KOPT-K1 (cell line): ENCODE results near the gene TTLL12.

Experiments
- H3K27ac ChIP-seq: fragments of 200-600 bp; sonication (generic); 2 replicates; pipeline ENCODE4 v1.5.1; 2016; ENCODE audit warnings: antibody characterized with exemption, mild to moderate bottlenecking, low read depth, low read length; ENCODE audit not compliant: poor library complexity, severe bottlenecking
- H3K36me3 ChIP-seq: fragments of 200-600 bp; sonication (generic); 2 replicates; pipeline ENCODE4 v1.5.1; 2017; ENCODE audit warnings: antibody characterized with exemption, mild to moderate bottlenecking, low read length, moderate library complexity; ENCODE audit not compliant: insufficient read depth
- H3K9me3 ChIP-seq: fragments of 200-600 bp; sonication (generic); 2 replicates; pipeline ENCODE4 v1.5.1; 2017; ENCODE audit warnings: antibody characterized with exemption, low read length, mild to moderate bottlenecking; ENCODE audit not compliant: insufficient read depth, poor library complexity, severe bottlenecking

The TTLL12 gene

DNA sequence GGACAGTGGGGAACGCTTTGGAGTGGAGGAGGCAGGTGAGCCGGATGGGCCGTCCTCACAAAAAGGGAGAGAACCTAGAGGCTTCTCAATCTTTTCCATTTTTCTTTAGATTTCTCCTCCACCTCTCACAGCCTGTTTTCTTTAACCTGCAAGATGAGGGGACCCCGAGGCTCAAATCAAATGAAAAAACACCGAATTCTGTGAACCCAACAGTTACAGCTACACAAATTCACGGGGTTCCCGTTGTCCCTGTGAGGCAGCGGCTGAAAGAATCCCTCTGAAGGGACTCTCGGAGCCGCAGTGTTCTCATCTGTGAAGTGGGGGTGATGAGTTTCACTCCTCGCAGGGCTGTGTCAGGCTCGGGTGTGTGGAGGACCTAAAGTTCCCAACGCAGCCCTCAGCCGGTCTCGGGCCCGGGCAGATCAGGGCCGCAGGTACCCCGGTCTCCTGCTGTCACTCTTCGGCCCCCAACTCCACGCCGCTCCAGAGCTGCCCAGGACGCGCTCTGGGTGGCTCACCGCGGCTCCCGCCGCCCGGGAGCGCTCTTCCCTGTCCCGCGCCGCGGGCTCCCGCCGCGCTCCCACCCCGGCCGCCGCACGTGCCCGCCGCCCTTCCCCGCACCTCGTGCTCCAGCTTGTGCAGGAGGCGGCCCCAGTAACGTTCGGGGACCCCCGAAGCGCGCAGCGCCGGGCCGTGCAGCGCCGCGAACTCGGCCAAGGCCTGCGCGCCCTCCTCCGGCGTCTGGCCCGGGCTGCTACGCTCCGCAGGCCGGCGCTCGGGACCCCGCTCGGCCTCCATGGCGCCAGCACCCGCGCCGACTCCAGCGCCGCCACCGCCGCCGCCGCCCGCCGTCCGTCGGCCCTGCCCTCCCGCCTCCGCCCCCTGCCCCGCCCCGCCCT, at the start of gene TTLL12:
TTLL12 (minus strand) TSS at position 863 of the 899 bp plus-strand sequence; CDS start at position 798, 65 bp downstream.
- H3K27ac ChIP-seq = peak within 1 kb of the TSS; percentile 84
- peaks cover 32% of the 10 kb centered on the region for H3K36me3 ChIP-seq
- peaks cover 7% of the 10 kb centered on the region for H3K9me3 ChIP-seq

DNA sequence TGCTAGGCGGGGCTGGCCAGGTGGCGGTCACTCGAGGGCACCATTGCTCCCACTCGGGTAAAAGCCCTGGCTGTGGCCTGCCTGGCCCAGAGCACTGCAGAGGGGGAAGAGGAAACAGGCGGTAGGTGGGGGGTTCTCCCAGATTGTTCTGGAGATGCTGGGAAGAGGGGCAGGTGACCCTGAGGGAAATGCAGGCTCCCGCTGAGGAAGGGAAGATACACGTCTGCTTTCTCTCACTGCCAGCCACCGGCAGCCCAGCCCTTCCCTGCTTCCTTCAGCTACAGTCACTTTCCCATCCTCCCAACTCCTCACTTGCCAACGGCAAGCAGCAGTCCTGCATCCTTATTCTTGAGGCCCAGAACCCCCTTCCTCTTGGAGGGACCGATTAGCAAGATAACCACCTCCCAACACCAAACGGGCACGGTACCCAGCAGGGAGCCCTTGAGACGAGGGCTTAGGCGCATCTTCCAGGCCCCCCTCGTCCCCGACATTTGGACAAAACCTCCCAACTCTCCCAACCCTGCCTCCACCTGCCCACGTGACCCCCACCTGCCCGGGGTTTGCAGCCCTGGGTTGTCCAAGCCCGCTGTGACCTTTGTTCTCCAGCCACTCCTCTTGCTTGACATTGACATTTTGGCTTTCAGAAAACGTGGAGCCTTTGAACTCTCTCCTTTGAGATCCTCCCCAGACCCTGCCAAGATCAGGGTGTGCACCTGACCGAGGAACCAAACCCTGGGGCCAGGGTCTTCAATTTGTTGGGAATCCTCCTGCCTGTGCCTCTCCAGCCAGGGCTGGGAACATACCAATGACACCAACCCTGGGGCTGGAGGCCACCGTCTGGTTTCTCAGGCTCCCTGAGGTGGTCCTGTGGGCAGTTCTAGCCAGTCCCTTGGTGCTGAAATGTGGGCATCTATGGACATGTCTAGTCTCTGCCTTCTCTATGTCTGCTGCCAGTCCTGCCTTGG, 48.8 kb upstream of the TTLL12 start:
- no peaks in the 10 kb centered on the region for H3K9me3 ChIP-seq
- no peak overlapping the region for H3K27ac ChIP-seq
- no peaks in the 10 kb centered on the region for H3K36me3 ChIP-seq

DNA sequence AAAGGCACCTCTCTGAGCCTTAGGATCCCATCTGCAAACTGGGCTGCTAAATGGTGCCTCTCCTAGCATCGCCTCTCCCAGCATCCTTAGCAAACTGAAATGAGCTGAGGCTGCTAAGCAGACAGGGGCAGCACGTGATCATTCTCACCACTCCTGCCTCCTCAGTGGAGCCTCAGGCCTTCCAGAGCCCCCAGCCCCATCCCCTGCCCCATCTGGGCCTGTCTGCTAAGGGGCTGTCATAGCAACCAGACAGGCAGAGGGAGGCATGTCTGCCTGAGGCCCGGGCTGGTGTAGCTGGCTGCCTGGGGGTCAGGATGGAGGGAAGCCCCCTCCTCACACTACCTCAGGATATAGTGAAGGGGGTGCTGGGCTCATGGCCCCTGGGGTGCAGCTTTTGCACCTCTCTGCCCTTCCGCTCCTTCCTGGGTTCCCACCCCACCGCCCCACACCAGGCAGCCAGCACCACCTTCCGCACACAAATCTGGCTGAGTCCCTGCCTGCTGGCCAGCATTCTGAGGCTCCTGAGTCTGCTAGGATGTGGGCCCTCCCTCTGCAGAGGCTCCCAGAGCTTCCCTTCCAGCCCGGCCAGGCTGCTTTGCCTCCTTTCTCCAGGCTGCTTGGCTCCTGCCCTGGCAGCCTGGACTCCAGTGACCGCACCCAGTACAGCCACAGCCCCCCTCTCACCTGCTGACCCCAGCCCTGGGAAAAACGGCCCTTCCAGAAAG, 47.5 kb upstream of the TTLL12 start:
- H3K36me3 ChIP-seq = no peaks in the 10 kb centered on the region
- no peaks in the 10 kb centered on the region for H3K9me3 ChIP-seq
- H3K27ac ChIP-seq = no peak overlapping the region

DNA sequence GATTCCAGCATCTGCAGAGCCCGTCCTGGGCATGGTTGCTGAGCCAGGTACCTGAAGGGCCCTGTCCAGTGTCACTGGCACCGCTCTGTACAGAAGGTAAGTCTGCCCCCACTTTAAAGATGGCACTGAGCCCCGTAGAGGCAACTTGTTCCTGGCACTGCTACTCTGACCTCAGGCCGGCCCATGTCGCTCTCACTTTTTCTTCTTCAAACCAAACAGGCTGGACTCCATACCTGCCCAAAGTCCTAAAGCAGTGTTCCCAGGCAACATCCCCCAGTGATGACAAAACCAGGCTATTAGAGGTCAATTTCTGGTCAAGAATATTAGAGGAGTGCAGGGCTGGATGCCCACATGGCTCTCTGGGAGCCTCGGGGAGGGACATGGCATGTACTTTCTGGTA, 46.6 kb upstream of the TTLL12 start:
- Histone ChIP-seq H3K36me3 (no peaks in the 10 kb centered on the region), H3K27ac (no peak overlapping the region), H3K9me3 (no peaks in the 10 kb centered on the region)

DNA sequence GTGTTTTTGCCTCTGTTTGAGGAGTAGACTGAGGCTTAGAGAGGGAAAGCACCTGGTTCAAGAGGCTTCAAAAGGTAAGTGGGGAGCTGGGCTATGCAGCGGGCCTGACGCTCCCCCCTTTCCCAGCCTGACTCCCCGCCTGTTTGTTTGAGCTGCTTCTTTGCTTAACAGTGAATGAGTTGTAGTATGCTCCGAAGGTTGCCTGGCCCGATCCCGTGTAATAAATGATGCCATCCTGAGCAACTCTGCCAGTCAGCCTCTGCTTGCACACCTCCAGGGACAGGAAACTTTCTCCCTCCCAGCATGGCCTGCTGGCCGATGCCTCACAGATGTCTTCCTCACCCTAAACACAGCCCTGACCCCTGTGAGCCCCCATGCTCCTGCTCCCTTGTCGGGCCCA, 45.5 kb upstream of the TTLL12 start:
- H3K36me3 ChIP-seq = no peaks in the 10 kb centered on the region
- H3K9me3 ChIP-seq = no peaks in the 10 kb centered on the region
- no peak overlapping the region for H3K27ac ChIP-seq

DNA sequence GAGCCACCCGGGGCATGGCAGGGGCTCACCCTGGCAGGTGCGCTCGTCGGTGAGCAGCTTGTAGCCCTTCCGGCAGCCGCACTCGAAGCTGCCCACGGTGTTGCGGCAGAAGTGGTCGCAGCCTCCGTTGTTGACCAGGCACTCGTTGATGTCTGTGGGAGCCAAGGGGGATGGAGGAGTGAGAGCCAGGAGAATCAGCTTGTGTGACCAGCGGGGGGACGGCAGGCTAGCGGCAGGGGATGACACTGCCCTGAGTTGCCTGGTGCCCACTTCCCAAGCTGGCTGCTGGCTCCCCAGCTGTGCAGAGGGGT, 44.7 kb upstream of the TTLL12 start:
- no peak overlapping the region for H3K27ac ChIP-seq
- no peaks in the 10 kb centered on the region for H3K9me3 ChIP-seq
- no peaks in the 10 kb centered on the region for H3K36me3 ChIP-seq

DNA sequence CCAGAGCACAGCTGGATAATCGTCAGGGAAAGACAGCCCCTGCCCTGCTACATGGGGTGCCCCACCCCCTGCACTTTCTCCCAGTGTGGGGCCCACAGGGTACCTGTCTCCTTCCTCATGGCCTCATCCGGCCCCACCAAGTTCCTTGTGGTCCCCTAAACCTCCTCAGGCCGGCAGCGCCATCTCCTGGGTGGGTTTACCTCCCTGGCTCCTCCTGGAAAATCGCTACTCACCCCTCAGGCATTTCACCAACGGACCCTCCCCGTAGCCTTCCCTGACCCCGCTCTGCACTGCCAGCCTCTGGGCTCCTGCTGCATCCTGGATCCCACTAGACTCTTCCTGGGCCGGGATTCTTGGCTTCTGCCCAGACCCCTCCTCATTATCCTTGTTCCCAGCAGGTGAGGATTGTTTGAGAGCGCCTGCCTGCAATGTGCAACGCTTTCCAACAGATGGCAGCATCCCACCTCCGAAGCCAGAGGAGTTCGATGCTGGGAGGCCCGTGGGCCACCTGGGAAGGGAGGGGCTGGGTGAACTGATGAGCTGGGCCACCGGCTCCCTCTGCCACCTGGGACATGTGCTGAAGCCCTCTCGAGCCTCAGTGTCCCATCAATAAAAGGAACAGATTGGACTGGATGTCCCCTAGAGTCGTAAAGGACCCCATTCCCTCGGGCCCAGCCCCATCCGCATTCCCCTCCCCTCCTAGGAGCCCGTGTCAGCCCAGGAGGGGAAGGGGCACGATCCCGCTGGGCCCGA, 44.2 kb upstream of the TTLL12 start:
- H3K9me3 ChIP-seq = no peaks in the 10 kb centered on the region
- no peaks in the 10 kb centered on the region for H3K36me3 ChIP-seq
- no peak overlapping the region for H3K27ac ChIP-seq

DNA sequence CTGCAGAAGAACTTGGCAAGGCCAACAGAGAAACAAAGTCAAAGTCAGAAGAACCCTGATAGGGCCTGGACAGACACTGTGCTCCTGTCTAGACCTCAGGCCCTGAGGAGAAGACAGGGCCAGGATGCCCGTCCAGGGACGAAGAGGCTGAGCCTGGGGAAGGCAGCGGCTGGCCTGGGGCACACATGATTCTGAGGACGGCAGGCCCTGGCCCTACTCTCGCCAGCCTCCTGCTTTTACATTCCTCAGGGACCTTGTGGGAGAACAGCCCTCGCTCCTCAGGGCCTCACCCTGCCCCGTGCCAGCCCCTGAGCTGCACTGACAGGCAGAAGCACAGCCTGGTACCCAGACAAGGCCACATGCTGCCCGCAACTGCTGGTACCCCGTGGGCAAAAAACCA, 43.6 kb upstream of the TTLL12 start:
- Histone ChIP-seq H3K36me3 (no peaks in the 10 kb centered on the region), H3K27ac (no peak overlapping the region), H3K9me3 (no peaks in the 10 kb centered on the region)

DNA sequence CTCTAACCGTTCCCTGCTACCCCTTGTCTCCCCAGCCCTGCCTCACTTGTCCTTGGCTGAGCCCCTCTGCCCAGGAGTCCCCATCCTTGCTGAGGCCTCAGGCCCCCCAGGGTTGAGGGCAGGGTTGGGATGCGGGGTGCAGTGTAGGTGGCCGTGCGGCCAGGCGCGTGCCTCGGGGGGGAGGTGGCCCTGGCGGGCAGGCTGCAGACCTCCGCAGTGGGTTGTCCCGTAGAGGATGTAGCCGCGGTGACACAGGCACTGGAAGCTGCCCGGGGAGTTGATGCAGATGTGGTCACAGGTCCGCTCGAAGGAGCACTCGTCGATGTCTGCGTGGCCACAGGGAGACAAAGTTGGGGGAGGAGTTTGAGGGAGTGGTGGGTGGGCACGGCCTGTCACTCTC, 41.9 kb upstream of the TTLL12 start:
- no peaks in the 10 kb centered on the region for H3K9me3 ChIP-seq
- H3K27ac ChIP-seq = no peak overlapping the region

DNA sequence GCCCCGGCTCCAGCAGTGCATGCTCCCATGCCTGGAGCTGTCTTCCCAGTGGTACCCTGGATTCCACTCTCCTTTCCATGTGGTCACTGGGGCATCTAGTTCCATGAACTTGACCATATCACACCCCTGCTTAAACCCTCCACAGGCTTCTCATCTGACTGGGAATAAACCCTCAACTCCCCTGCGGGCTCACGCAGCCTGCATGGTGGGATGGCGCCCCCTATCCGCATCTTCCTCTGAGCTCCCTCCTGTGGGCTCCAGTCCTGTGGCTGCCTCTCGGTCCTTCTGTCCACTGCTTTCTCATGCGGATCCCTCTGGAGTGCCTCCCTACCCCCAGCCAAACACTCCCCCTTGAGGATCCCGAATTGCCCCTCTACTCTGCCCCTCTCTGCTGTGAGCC, 41.4 kb upstream of the TTLL12 start:
- no peaks in the 10 kb centered on the region for H3K36me3 ChIP-seq
- H3K9me3 ChIP-seq = no peaks in the 10 kb centered on the region
- H3K27ac ChIP-seq = no peak overlapping the region

More for the DNA sequence above, 41.9 kb upstream of the TTLL12 start:
- no peaks in the 10 kb centered on the region for H3K36me3 ChIP-seq

DNA sequence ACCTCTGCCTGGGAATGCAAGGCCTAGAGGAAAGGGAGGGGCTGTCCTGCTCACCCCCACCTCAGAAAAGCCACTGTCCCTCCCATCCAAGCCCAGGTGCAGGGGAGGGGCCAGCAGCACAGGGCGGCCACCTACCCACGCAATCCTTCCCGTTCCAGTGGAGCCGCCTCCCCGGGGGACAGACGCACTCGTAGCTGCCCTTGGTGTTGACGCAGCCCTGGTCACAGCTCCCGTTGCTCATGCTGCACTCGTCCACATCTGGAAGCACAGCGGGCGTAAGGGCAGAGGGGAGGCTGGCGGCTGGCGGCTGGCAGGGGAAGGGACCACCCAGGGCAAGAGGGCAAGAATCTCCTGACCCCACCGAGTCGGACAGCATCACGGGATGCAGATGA, 40.3 kb upstream of the TTLL12 start:
- Histone ChIP-seq H3K36me3 (no peaks in the 10 kb centered on the region), H3K9me3 (no peaks in the 10 kb centered on the region), H3K27ac (no peak overlapping the region)

DNA sequence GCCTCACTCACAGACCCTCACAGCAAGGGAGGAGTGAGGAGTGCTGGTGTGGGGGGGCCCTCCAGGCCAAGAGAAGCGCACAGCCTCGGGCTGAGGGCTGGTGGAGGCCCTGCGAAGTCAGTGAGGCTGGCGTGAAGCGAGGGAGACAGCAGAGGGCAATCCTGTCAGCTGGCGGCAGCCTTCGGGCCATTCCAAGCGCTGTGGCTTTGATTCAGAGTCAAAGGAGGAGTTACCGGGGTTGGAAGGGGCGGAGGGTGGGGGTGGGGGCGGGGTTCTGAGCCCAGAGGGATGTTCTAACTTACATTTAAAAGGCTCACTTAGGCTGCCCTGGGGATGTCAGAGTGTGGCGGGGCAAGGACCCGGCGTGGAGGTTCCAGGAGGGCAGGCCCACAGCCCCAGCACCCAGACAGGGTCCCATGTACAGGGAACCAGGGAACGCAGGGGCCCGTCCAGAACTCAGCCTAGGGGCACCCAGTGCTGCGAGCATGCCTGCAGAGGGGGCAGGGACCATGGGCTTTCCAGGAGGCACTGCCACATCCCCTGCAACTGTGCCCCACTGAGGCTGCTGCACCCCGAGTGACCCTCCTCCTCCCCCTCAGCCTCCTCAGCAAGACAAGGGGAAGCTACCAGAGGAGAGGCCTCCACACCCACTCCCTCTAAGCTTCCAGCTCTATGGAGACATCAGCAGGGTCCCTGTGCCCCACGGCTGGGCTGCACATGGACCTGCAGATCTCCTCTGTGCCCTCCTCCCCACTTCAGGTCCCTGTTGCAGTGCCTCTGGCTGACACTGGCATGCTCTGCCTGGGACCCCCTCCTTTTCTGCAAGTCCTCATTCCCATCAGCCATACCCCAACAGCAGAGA, 39.7 kb upstream of the TTLL12 start:
- no peak overlapping the region for H3K27ac ChIP-seq

DNA sequence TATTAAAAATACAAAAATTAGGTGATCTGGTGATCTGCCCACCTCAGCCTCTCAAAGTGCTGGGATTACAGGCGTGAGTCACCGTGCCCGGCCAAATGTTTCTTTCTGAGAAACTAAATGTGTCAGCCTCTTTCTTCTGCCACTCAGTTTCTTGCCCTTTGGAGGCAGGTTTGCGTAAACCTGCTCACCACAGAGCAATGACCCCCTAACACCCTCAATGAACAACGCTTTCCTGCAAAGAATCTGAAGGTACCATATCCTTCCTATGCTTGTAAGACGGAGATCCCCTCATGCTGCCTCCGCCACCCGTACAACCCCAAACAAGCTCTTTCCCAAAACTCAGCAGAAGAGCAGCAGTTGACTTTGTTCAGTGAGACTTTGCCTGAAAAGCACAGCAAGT, 38.7 kb upstream of the TTLL12 start:
- H3K36me3 ChIP-seq = no peaks in the 10 kb centered on the region

More for the DNA sequence above, 39.7 kb upstream of the TTLL12 start:
- Histone ChIP-seq H3K9me3 (no peaks in the 10 kb centered on the region), H3K36me3 (no peaks in the 10 kb centered on the region)

DNA sequence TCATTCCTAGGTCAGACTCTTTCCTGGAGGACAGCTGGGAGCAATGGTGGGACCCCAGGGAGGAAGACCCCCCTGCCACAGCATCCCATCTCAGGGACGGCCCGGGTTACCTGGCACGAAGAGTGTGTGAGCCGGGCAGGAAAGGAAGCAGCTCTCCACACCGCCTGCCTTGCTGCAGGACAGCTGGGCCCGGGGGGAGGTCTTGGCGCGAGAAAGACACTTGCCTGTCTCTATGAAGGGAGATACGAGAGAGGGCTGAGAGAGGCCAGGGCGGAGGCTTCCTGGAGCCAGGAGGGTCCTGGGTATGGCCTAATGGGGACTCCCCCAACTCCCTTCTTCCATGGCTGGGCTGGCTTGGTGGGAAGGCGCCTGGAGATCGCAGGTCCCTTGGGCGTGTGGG, 36.1 kb upstream of the TTLL12 start:
- no peaks in the 10 kb centered on the region for H3K9me3 ChIP-seq
- H3K36me3 ChIP-seq = no peaks in the 10 kb centered on the region
- H3K27ac ChIP-seq = no peak overlapping the region

More for the DNA sequence above, 38.7 kb upstream of the TTLL12 start:
- H3K27ac ChIP-seq = no peak overlapping the region
- no peaks in the 10 kb centered on the region for H3K9me3 ChIP-seq
